ENCODE data around the gene GPER1.

- TF ChIP-seq CTCF (IDR thresholded peaks at IDR 0.05; ENCODE audit: low read depth, low read length, poor library complexity, severe bottlenecking) (no peak), EZH2phosphoT487 (IDR thresholded peaks at IDR 0.05; ENCODE audit: borderline replicate concordance, low read length) (no peak)
Observed at GRCh38 chr7:1123715-1124114, 35.8 kb downstream of the GPER1 start.
